Cerebellar nuclear complex (tissue), 1 donor: Measurements from ENCODE around the gene LAMA2.

Source experiments
- DNase-seq, 2 experiments: peaks; one replicate each; lab custom pipeline; 2025; lab: John Stamatoyannopoulos, UW

Gene LAMA2

DNA sequence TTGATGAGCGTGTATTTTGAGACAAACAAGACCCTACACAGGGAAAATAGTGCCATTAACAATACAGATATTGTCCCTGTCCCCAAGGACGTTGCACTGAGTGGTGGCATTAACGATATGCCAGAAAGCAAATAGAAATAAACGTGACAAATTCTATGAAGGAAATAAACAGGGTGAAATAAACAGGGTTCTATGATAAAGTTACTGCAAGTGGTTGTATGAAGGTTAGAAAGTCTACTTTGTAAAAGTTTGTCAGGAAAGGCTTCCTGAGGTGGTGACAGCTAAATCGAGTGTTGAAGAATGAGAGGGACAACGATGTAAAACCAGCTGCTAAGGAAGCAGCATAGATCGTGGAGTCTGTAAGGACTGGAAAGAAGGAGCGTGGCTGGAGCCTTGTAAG is 380.2 kb downstream of the LAMA2 start:
- DNase-seq, result no peak

DNA sequence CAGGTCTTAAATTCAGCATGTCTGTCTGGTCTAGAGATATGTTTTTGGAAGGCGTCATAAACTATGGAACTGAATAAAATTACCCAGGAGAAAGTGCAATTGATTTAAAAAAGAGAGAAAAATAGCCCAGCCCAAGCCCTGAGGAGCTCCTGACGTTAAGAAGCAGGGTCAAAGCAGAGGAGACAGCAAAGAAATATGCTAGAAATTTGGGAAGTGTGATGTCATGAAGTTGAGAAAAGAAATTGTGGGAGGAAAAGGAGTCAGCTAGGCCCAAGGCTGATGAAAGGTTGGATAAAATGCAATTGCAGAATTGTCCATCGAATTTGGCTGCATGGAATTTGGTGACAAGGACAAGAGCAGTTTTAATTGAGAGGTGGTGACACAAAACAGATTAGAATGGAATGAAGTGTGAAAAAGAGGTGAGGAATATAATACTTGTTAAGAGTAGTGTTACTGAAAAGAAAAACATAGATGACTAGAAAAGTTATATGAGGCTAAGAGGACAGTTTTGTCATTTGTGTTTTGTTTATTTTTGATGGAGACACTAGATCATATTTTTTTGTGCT is 381.6 kb downstream of the LAMA2 start:
- no peak for DNase-seq

DNA sequence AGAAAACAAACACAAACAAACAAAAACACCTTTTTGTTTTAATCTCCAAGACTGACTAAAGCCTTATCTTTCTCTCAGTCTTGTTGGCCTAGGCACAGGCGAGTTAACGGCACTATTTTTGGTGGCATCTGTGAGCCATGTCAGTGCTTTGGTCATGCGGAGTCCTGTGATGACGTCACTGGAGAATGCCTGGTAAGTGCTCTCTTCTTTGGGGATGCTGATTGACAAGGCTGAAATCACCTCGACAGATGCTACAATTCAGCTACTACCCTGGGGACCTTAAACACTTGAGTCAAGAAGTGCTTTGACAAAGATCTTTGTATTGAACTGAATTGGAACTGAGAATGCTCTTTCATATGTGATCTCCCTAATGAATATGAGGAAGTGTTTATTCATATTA is 384.1 kb downstream of the LAMA2 start:
- no peak for DNase-seq

DNA sequence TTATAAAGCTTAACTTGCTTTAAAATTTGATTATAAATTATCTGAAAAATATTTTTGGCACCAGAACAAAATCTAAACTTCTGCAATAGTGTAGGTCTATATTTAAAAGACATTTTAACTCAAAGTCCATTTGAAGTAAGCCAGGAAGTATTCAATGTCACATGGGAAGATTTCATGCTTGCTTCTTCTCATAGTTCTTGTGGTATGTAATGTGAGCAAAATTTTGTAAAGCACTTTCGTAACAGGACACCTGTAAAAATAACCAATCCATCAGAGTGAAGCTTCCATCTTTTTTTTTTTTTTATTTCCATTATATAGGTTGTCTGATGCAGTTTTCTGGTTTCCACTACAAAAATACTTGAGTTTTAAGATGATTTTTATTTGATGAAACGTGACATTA is 386.1 kb downstream of the LAMA2 start:
- no peak for DNase-seq

DNA sequence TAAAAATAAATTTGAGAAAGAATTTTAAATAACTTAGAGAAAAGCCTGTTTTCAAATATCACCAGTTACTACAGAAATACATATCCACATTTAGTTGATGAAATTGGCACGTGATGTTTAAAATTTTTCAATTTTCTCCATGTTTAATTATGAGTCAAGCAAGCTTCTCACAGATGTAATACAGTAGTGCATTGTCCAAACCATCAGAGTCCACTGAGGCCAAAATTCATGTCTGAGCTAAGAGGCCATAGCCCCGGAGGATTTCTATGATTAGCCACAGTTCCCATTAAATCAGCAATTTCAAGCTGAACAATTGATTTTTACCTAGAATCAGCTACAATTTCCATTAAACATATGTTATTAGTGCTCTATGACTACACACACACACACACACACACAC is 387.0 kb downstream of the LAMA2 start:
- DNase-seq, result no peak

DNA sequence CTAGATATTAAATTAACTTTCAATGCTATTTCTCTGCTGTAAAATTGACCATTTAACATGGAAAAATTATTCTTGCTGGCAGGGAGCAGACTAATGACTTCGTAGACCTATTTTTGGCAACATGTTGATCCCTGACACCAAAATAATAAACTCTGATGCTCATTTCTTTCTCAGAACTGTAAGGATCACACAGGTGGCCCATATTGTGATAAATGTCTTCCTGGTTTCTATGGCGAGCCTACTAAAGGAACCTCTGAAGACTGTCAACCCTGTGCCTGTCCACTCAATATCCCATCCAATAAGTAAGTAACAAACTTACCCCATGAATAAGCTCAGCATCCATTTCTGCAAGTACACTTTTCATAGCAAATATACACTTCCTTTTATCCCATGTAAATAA is 387.5 kb downstream of the LAMA2 start:
- DNase-seq, result no peak

DNA sequence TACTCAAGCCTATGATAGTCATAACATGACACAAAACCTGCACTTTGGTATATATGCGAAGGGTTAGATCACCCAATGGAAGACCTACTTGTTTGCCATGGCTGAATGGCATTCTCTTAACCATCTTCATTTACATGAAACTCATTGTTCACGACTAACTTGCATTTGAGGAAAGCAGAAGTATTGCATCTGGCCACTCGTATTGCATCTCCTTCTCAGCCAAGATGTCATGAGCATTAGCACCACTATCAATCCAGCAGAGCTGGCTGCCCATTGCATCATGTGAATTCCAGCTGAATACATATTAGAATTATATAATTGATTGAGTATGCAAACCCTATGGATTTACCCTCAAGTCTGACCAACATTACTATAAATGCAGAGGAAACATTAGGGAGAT is 390.2 kb downstream of the LAMA2 start:
- DNase-seq, result no peak

DNA sequence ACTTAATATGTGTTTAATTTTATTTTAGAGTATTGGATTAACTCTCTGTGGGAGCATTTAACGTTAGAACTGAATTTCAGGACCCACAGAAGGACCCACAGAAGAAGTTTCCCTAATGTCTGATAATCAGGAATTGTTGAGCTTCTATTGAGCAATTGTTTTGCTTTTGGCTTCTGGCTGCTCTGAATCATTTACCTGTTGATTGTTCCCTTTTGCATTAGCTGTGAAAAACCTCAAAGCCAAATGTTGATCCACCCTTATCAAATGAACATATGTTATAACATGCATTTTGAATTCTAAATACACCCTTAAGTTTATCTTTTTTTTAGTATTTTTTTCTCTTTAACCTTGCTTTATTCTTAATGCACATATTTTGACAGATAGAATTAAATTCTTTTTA is 393.5 kb downstream of the LAMA2 start:
- DNase-seq, result no peak

DNA sequence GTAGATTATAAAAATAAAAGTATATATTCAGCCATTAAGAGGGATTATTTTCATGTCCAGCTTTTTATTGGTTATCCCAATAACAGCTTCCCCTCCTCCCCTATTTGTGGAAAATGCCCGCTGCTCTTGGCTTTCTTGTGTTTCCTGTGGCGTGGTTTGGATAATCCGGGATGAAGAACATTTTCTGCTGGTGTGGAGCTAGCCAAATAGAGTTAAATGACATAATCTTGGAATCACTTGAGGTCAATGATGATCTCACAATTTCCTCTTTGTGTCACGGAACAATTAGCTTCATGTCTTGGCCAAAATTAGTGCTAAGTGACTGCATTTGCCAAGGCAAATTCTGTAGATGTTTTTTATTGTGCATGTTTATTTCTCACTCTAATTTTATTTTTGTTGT is 394.0 kb downstream of the LAMA2 start:
- no peak for DNase-seq

DNA sequence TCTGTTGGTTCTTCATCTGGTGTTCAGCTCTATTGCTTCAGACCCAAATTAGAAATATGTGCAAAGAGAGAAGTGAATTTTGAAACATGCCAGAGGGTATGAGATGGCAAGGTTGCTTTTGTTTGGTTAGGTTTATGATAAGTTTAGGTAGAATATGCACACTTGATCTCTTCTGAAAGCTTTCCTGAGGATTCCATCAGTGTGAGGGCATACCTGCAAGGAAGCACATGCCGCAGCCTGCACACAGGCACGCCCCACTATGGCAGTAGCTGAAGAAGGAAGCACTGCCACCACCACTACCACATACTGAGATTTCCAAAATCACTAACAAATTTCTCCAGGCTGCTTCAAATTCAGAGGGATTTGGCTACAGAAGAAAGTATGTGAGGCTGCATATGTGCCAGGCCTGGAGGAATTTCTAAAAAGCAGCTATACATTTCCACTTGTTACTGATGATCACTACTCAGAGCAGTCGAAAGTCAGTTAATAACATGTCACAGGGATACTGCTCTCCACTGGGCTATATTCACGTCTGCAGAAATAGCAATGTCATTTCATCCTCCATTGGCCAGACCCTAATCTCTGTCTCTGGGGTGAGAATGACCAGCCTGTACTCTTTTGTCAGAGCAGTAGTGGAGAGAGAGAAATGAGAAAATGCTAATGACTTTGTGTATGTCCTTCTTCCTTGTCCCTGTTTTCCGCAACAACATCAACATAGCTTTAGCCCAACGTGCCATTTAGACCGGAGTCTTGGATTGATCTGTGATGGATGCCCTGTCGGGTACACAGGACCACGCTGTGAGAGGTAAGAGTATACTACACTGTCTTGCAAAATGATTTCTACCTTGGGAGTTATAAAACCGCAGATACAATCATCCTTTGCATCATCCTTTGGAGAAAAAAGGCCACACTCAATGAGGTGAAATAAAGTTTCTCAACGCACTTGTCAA is 396.7 kb downstream of the LAMA2 start:
- DNase-seq, result no peak

DNA sequence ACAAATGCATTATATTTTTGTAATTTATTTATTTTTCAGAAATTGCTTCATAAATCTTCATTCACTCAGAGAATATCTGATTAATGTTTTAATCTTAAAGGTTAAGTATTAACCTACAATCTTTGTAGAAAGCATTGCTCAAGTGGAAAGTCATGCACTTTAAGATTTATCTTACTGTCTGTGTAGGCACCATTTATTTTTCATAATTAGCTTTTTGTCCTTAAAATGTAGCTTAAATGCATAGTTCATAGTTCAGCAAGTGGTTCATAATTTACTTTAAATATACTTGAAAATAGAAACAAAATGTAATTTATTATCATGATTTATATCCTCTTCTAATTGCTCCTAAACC is 397.3 kb downstream of the LAMA2 start:
- no peak for DNase-seq

DNA sequence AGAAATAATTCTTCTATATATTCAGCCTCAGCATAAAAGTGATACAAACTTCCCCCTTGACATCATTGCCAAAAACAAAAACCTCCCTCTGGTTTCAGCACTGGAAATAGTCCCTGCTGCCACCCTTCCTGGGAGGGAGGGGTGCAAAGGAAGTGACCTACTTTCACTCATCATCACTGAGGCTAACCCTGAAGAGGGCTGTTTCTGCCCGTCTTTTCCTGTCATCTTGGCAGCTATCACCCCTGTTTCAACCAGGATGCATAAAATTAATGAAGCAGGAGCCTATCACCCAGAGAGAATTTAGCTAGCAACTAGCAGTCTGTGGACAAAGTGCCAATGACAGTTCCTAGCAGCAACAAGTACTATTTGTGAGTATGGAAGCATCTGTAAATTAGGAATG is 397.8 kb downstream of the LAMA2 start:
- DNase-seq, result peak in 1 of 2 experiments; percentile 37

DNA sequence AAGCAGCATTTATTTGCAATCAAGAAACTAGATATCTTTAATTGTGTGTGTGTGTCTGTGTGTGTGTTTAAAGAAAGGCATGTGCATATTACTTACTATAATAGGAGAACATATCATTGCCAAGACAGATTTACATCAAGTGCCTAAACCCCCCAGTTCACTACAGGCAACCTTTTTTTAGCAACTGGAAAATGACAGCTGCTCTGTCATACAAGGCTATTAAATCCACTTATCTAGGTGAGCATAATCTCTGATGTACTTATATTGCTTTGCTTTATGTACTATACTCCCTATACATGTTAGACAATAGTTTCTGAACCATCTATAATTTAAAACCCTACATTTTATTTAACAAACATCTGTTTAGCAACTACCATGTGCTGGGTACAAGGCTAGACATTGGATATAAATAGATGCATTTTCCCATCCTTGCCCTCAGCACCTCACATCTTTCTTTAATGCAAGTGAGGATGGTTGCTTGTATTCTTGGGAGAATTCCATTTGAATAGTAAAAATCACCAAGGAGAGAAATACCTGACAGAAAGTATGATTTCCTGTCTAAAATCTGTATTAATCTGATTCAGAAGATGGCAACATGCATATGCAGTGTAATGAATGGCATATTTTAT is 398.3 kb downstream of the LAMA2 start:
- no peak for DNase-seq

DNA sequence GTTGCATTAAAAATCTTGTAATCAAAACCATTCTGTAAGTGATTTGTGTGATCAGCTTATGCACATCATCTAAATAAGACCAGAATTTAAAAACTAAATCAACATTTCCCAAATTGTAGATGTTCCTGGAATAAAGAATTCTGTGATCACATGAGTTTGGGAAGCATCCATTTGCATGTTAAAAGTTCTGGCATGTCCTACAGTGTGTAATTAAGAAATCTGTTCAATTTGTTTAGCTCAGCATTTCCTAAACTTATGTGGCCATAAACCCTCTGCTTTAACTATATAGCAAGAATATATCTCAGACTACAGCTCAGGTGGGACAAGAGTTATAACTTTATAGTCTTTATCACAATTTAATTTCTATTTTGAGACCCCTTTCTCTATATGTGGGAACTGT is 399.1 kb downstream of the LAMA2 start:
- DNase-seq, result no peak

DNA sequence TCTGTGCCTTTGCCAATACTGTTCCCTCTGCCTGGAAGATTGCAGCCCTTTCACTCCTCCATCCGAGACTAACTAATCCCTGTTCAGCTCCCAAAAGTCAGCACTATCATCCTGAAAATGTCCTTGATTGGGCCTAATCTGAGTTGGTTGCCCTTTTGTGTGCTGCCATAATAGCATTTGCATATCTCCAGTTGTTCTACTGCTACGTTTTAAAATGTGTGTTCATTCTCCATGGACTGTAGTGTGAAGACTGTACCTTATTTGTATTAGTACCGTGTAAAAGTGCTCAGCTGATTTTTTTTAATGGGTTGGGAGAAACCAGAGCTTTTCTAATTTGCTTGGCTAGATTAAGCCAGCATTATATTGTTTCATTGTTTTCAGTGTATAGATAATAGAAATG is 401.3 kb downstream of the LAMA2 start:
- no peak for DNase-seq

DNA sequence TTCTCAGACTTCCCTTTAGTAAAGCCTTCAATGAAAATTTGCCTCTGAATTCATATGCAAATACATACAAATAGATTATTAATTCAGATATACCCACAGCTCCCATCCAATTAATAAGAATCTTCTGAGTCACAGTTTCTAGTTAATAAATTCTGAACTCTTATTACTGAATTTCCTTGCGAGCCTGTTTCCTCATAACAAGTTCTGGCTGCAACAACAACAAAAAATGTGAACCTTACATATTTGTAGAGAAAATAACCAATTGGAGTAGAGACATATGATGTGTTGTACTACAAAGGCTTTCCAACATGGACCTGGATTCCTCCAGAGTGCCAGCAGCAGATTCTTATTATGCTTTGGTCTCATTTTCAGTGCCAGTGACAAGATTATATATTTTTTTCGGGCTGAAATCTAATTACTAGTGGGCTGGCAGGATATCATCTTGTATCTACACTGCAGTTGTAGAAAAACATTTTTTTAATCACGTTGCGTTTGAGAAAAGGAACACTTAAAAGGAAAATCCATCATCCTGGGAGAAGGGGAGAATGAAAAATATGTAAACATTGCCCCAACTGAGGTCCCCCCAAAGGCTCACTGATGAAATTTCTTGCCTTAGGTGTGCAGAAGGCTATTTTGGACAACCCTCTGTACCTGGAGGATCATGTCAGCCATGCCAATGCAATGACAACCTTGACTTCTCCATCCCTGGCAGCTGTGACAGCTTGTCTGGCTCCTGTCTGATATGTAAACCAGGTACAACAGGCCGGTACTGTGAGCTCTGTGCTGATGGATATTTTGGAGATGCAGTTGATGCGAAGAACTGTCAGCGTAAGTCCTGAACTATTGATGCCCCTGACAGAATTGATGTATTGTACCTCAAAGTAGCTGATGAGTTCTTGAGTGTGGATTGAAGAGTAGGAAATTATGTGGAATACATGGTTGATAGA is 404.6 kb downstream of the LAMA2 start:
- no peak for DNase-seq

DNA sequence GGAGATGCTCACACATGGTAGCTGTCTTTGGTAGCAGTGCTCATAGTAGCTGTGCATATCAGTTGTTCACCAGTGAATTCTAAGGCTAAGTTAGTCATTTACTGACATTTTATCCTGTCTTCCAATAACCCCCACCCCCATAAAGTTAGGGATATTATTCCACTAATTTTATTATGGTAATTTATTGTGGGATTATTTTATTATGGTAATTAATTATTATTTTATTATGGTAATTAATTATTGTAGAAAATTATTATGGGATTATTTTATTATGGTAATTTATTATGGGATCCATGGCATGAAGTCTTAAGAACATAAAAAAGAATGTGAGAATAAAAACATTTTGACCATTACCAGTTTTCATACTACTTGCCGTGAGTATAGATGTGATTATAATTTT is 406.5 kb downstream of the LAMA2 start:
- DNase-seq, result no peak

DNA sequence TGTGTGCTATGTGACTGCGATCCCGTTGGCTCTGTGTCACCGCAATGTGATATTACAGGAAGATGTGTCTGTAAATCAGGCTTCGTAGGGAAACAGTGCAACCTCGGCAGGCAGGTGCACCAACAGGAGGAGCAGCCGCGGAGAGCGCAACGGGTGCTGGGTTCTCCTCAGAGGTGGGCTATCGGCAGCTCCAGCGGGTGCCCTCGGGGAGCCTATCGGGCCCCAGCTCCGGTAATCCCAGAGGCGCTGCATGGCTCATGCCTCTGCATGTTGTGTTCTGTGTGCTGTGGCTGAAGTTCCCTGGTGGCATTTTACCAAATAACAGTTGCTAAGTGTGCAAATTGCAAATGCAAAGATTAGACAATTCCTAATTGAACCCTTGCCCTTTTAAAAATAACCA is 409.9 kb downstream of the LAMA2 start:
- no peak for DNase-seq

DNA sequence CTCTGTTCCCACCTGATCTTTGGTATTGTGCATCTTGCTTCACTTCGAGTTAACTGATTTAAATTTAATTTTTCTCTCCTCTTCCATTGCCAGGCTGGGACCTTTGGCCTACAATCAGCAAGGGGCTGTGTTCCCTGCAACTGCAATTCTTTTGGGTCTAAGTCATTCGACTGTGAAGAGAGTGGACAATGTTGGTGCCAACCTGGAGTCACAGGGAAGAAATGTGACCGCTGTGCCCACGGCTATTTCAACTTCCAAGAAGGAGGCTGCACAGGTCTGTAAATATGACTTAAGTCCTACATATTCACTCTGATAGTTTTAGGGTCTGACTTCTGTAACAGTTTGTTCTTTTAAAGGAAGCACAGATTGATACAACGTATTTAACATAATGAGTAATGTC is 414.7 kb downstream of the LAMA2 start:
- DNase-seq, result no peak

DNA sequence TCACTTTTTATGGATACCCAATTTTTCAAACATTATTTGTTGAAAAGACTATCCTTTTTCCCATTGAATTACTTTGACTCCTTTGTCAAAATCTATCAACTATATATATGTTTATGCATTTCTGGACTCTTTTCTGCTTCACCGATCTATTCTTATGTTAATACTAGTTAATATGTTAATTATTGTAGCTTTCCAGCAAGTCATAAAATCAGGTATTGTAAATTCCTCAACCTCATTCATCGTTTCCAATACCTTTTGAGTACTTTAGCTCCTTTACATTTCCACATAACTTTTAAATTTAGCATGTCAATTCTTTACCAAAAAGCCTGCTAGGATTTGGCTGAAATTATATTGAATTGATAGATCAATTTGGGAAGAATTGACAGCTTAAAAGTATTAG is 419.7 kb downstream of the LAMA2 start:
- no peak for DNase-seq

DNA sequence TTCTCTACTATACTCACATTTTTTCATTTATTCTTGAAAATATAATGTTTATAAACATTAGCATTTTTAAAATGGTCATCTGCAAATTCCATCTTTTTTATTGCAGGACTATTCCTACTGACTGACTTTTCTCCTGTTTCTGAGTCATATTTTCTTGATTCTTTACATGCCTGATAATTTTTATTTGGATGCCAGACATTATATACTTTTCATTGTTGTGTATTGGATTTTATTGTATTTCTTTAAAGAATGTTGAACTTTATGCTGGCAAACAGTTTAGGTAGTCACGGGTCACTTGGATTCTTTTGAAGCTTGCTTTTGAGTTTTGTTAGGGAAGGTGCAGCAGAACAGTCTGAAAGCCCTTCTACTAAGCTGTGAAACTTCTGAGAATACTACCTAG is 423.9 kb downstream of the LAMA2 start:
- DNase-seq, result no peak

DNA sequence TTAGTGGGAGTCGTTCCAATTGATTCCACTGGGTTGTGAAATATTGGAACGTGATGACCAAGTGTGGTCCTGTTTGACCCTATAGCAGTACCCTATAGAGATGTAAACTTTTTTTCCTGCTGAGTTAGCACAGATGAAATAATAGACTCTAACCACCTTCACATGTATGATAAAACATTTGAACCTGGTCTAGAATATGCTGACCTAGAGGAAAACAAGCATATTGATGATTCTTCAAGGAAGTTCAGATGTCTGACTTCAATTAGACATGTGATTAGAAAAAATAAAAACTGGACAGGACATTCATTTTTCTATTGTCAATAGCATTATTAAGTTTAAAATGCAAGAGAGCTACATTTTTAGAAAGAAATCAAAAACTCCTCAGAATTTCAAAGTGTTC is 424.9 kb downstream of the LAMA2 start:
- no peak for DNase-seq
